ENCODE measurements around the gene MIDN. TPM values are rescaled to one million over a fixed set of nuclear protein-coding genes. Genes with fewer than 3 reads are reported as not detected.
"Not testable (repeated sequence)": the region's sequence is repeated elsewhere in the genome, so short reads cannot be mapped to it uniquely, and the experiment has no call there.

Gene MIDN
- total RNA-seq, 1 donor: 23.2 TPM

- no peak for DNase-seq (ENCODE audit: low read depth)
- H3K4me3 ChIP-seq (ENCODE audit: low read depth, low read length): no peak overlapping the region
- no peak for TF ChIP-seq CTCF (IDR thresholded peaks at IDR 0.05; ENCODE audit: insufficient read depth, low read length)
Observed at GRCh38 chr19:1298235-1298634, 49.9 kb downstream of the MIDN start.

GRCh38 chr19:1299801-1300200, 51.4 kb downstream of the MIDN start:
- DNase-seq (ENCODE audit: low read depth): no peak
- no peak overlapping the region for H3K4me3 ChIP-seq (ENCODE audit: low read depth, low read length)
- no peak for TF ChIP-seq CTCF (IDR thresholded peaks at IDR 0.05; ENCODE audit: insufficient read depth, low read length)

GRCh38 chr19:1300744-1301490, 52.5 kb downstream of the MIDN start:
- DNase-seq (ENCODE audit: low read depth): no peak
- H3K4me3 ChIP-seq (ENCODE audit: low read depth, low read length): no peak overlapping the region
- TF ChIP-seq CTCF (IDR thresholded peaks at IDR 0.05; ENCODE audit: insufficient read depth, low read length): no peak

- DNase-seq (ENCODE audit: low read depth): no peak
- H3K4me3 ChIP-seq (ENCODE audit: low read depth, low read length): no peak overlapping the region
- TF ChIP-seq CTCF (IDR thresholded peaks at IDR 0.05; ENCODE audit: insufficient read depth, low read length): no peak
Observed at GRCh38 chr19:1302533-1303239, 54.3 kb downstream of the MIDN start.

GRCh38 chr19:1304197-1304924, 56.0 kb downstream of the MIDN start:
- DNase-seq (ENCODE audit: low read depth): no peak
- H3K4me3 ChIP-seq (ENCODE audit: low read depth, low read length): no peak overlapping the region
- no peak for TF ChIP-seq CTCF (IDR thresholded peaks at IDR 0.05; ENCODE audit: insufficient read depth, low read length)

GRCh38 chr19:1305354-1305753, 57.0 kb downstream of the MIDN start:
- not testable (repeated sequence) for DNase-seq (ENCODE audit: low read depth); H3K4me3 ChIP-seq (ENCODE audit: low read depth, low read length)

- DNase-seq (ENCODE audit: low read depth): no peak
- no peak for TF ChIP-seq CTCF (IDR thresholded peaks at IDR 0.05; ENCODE audit: insufficient read depth, low read length)
- H3K4me3 ChIP-seq (ENCODE audit: low read depth, low read length): no peak overlapping the region
Observed at GRCh38 chr19:1307320-1307719, 58.9 kb downstream of the MIDN start.
